K562 (cell line): ENCODE results near the gene KLHDC7B. TPM values are rescaled to one million over a fixed set of nuclear protein-coding genes. Genes with fewer than 3 reads are reported as not detected.

Source experiments
- ATAC-seq: fragments of 200-7000 bp; cut with Tn5 transposase; 3 replicates; pipeline ENCODE4 v1.9.1; 2020; ENCODE audit warnings: moderate library complexity
- BruUV-seq: library from RNA; stranded (reverse); fragments of 400-500 nt; replicated peaks from 2 replicates; lab custom pipeline; 2021; lab: Mats Ljungman, UMichigan
- CTCF ChIA-PET: fragments of 300-600 bp; formaldehyde crosslinking; extraction: SDS; loops from one replicate; lab custom pipeline; 2021; ENCODE audit warnings: low intra/inter-chr PET ratio; lab: Yijun Ruan, JAX
- POLR2A ChIA-PET: fragments of 300-600, 350-650 bp; sonication (Branson Sonifier 250); formaldehyde crosslinking; extraction: SDS; loops from one replicate; lab custom pipeline; 2021; ENCODE audit warnings: antibody characterized with exemption, inconsistent platforms; lab: Yijun Ruan, JAX
- DNase-seq, 4 experiments: peaks; one replicate each; pipeline versions ENCODE4 v3.0.0 to v3.0.0-alpha.2; 2011 to 2018; ENCODE audit warnings: low spot score in 3 of 4, mixed read lengths in 3 of 4; ENCODE audit errors: extremely low read depth in 1 of 4
- FAIRE-seq: peaks from 2 replicates; lab custom pipeline; 2011; peaks lifted over from hg19 to GRCh38; lab: Jason Lieb, UNC
- H2AFZ ChIP-seq: 2 replicates; pipeline ENCODE4 v1.6.0; 2011; ENCODE audit warnings: low read depth, low read length, control low read depth, inconsistent platforms
- H3K27ac ChIP-seq: fragments of 200-600 bp; 3 replicates; pipeline ENCODE4 v1.8.0; 2011; ENCODE audit warnings: low read depth, mild to moderate bottlenecking, control low read depth, inconsistent platforms, low read length, moderate library complexity, mixed read lengths; ENCODE audit errors: extremely low read depth
- H3K27me3 ChIP-seq, 2 experiments: fragments of 300-600 bp in 1 of 2; 2 replicates in 1 of 2; 3 replicates in 1 of 2; pipeline versions ENCODE4 v1.6.0 to v1.8.0; 2011; ENCODE audit warnings: inconsistent platforms in 2 of 2, low read length in 2 of 2, mild to moderate bottlenecking in 1 of 2, mixed read lengths in 1 of 2, moderate library complexity in 1 of 2; ENCODE audit not compliant: control insufficient read depth in 2 of 2, insufficient read depth in 2 of 2
- H3K36me3 ChIP-seq: fragments of 300-600 bp; 3 replicates; pipeline ENCODE4 v1.8.0; 2011; ENCODE audit warnings: mild to moderate bottlenecking, low read length, inconsistent platforms; ENCODE audit not compliant: control insufficient read depth, insufficient read depth
- H3K4me1 ChIP-seq, 2 experiments: fragments of 200-600 bp in 1 of 2; replicated peaks in 1 of 2; 2 replicates in 1 of 2; 3 replicates in 1 of 2; pipeline versions ENCODE4 v1.5.1 to v1.8.0; 2011; ENCODE audit warnings: inconsistent platforms in 2 of 2, low read length in 2 of 2, mild to moderate bottlenecking in 1 of 2, mixed read lengths in 1 of 2, moderate library complexity in 1 of 2; ENCODE audit not compliant: control insufficient read depth in 2 of 2, insufficient read depth in 2 of 2
- H3K4me2 ChIP-seq: 2 replicates; pipeline ENCODE4 v1.6.1; 2011; ENCODE audit warnings: low read length, control low read depth, inconsistent platforms, mixed read lengths; ENCODE audit not compliant: insufficient read depth
- H3K4me3 ChIP-seq: fragments of 200-600 bp; sonication (generic), shearing (Covaris generic); 2 replicates; pipeline ENCODE4 v1.5.1; 2016; ENCODE audit warnings: control low read depth, inconsistent platforms
- H3K79me2 ChIP-seq: fragments of 200-600 bp; 3 replicates; pipeline ENCODE4 v1.8.0; 2011; ENCODE audit warnings: low read length, inconsistent platforms; ENCODE audit not compliant: control insufficient read depth, insufficient read depth
- H3K9ac ChIP-seq, 2 experiments: 2 replicates each; pipeline versions ENCODE4 v1.6.0 to v1.6.1; 2011; ENCODE audit warnings: low read depth in 2 of 2, low read length in 2 of 2, control low read depth in 1 of 2, inconsistent platforms in 1 of 2, mild to moderate bottlenecking in 1 of 2, mixed read lengths in 1 of 2; ENCODE audit not compliant: insufficient read depth in 1 of 2
- H3K9me1 ChIP-seq: one replicate; pipeline ENCODE4 v1.6.0; 2011; ENCODE audit warnings: inconsistent platforms, mild to moderate bottlenecking, low read length, moderate library complexity; ENCODE audit not compliant: control insufficient read depth, insufficient read depth
- H3K9me3 ChIP-seq: replicated peaks from 2 replicates; pipeline ENCODE4 v1.5.1; 2011; ENCODE audit warnings: low read depth, low read length, inconsistent platforms; ENCODE audit not compliant: control insufficient read depth, insufficient read depth
- H4K20me1 ChIP-seq: replicated peaks from 2 replicates; pipeline ENCODE4 v1.6.1; 2011; ENCODE audit warnings: low read length, inconsistent platforms, mixed read lengths; ENCODE audit not compliant: control insufficient read depth, insufficient read depth
- BRCA1 ChIP-seq, 2 experiments: fragments of 450-650 bp in 1 of 2; sonication (generic) in 1 of 2; formaldehyde crosslinking in 1 of 2; IDR thresholded peaks; 2 replicates each; pipeline versions ENCODE4 v1.5.0 to v1.6.1; 2017 to 2020; ENCODE audit warnings: mild to moderate bottlenecking in 1 of 2, missing genetic modification reagents in 1 of 2
- MAFG ChIP-seq: fragments of 450-650 bp; conservative IDR thresholded peaks from 2 replicates; pipeline ENCODE4 v1.6.1; 2016; ENCODE audit warnings: missing genetic modification characterization, missing compliant biosample characterization
- MYNN ChIP-seq, 2 experiments: sonication (generic); formaldehyde crosslinking in 1 of 2; IDR thresholded peaks; 2 replicates each; pipeline versions ENCODE4 v1.5.0 to v1.6.1; 2016 to 2020; ENCODE audit warnings: antibody characterized with exemption in 1 of 2, missing genetic modification reagents in 1 of 2
- NR2F6 ChIP-seq: fragments of 450-650 bp; formaldehyde crosslinking; IDR thresholded peaks from 2 replicates; pipeline ENCODE4 v1.4.0; 2020; ENCODE audit warnings: mild to moderate bottlenecking
- PBX2 ChIP-seq, 2 experiments: IDR thresholded peaks in 1 of 2; conservative IDR thresholded peaks in 1 of 2; 2 replicates each; pipeline ENCODE4 v1.6.1; 2016; ENCODE audit warnings: low read depth in 2 of 2, mild to moderate bottlenecking in 1 of 2, missing compliant biosample characterization in 1 of 2, missing genetic modification characterization in 1 of 2, moderate library complexity in 1 of 2
- PKNOX1 ChIP-seq: fragments of 450-650 bp; IDR thresholded peaks from 2 replicates; pipeline ENCODE4 v1.6.1; 2016
- TCFL5 ChIP-seq: fragments of 250-450 bp; sonication (Bioruptor Pico); conservative IDR thresholded peaks from 2 replicates; pipeline ENCODE4 v1.6.1; 2021; ENCODE audit warnings: mild to moderate bottlenecking, moderate library complexity, matching md5 sums
- WGBS: fragments of 100-300 bp; shearing (Covaris generic); methylation state at CpG from one replicate; pipeline ENCODE4 v1.1.6; 2016; ENCODE audit warnings: low coverage, mixed read lengths; ENCODE audit not compliant: insufficient coverage; ENCODE audit errors: missing lambda C conversion rate; 5-methylcytosine and 5-hydroxymethylcytosine counted together
- in situ Hi-C: fragments of 300-500 bp; cut with MboI; formaldehyde crosslinking; loops from 4 replicates; pipeline ENCODE4 v1.15.0; 2018; ENCODE audit warnings: inconsistent platforms, mixed read lengths
- intact Hi-C: fragments of 100-400 bp; cut with micrococcal nuclease; formaldehyde crosslinking; loops from 2 replicates; pipeline ENCODE4 v1.14.2; 2022
- polyA plus RNA-seq, 8 experiments: library from polyadenylated mRNA; depleted of rRNA in 4 of 8; stranded (reverse) in 5 of 8; unstranded in 3 of 8; fragments of >200 nt; fragmentation: Nextera tagmentation in 2 of 8; fragmentation: Illumina TruSeq in 1 of 8; extraction: Ambion mirVana in 2 of 8; extraction: Trizol in 1 of 8; gene quantifications; 2 replicates each; pipeline versions ENCODE4 v1.2.1 to v1.2.3, GENCODE V29; 2011 to 2014; ENCODE audit warnings: inconsistent platforms in 1 of 8, missing spikeins in 1 of 8
- total RNA-seq, 7 experiments: library from RNA; depleted of rRNA in 6 of 7; stranded (reverse); fragments of >200 nt in 6 of 7; fragmentation: Illumina TruSeq in 2 of 7; extraction: Trizol in 2 of 7; gene quantifications; 2 replicates each; pipeline versions ENCODE4 v1.2.1 to v1.2.3, GENCODE V29; 2011 to 2021; ENCODE audit warnings: low replicate concordance in 1 of 7
- TF ChIP-seq, protein P1 (sequence below): IDR thresholded peaks from 3 replicates; pipeline ENCODE4 v1.6.1; 2011; ENCODE audit warnings: borderline replicate concordance, mild to moderate bottlenecking; ENCODE audit not compliant: insufficient read length, insufficient read depth

The KLHDC7B gene
- total and polyA plus RNA-seq, 9 of the 15 experiments (the other 6 are each of a cell fraction or from before 2014, with no cell fraction given): 0.04 to 0.22 (median 0.05) TPM; not detected in 4

DNA sequence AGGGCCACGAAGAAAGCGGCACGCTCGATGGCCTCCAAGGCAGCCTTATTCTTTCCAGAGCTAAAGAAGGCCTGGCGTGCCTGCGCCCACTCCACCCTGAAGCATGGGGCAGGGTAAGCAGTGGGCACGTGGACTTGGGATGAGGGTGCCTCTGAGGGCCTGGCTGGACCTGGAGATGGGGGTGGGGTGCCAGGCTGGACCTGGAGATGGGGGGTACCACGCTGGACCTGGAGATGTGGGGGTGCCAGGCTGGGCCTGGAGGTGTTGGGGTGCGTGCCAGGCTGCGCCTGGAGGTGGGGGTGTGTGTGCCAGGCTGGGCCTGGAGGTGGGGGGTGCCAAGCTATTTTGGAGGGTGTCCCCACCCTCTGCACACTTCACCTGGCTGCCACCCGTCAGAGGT is 27.3 kb downstream of the KLHDC7B start:
- Histone ChIP-seq H3K27ac (no peak overlapping the region), H4K20me1 (no peaks in the 10 kb centered on the region), H3K9me3 (no peaks in the 10 kb centered on the region), H3K4me1 (peaks cover 0 to 13% of the 10 kb centered on the region in 2 experiments; a peak in 3 of 5 replicates), H2AFZ (no peak overlapping the region), H3K9ac (no peak overlapping the region), H3K36me3 (no peaks in the 10 kb centered on the region)
- BruUV-seq: no TSS peak
- POLR2A ChIA-PET: interaction anchor here (0.8 kb wide), 1 partner anchor 22 kb away, joined by 3 read pairs; no protein-coding TSS in a partner anchor
- CTCF ChIA-PET: no interaction called here
- WGBS: 66% methylated on average over 8 of the region's 11 CpGs
- no peak for TF ChIP-seq NR2F6 (CRISPR knock-in tag)
- no peak for TF ChIP-seq TCFL5
- no peak for TF ChIP-seq PKNOX1
- no peak for TF ChIP-seq MYNN (IDR thresholded peaks at IDR 0.05)
- no peak for TF ChIP-seq MYNN (CRISPR knock-in tag; IDR thresholded peaks at IDR 0.05)
- TF ChIP-seq MAFG (tag): no peak
- TF ChIP-seq, protein P1, sequence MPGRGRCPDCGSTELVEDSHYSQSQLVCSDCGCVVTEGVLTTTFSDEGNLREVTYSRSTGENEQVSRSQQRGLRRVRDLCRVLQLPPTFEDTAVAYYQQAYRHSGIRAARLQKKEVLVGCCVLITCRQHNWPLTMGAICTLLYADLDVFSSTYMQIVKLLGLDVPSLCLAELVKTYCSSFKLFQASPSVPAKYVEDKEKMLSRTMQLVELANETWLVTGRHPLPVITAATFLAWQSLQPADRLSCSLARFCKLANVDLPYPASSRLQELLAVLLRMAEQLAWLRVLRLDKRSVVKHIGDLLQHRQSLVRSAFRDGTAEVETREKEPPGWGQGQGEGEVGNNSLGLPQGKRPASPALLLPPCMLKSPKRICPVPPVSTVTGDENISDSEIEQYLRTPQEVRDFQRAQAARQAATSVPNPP: no peak
- no peak for TF ChIP-seq BRCA1 (IDR thresholded peaks at IDR 0.05)
- no peak for TF ChIP-seq BRCA1 (CRISPR knock-in tag; IDR thresholded peaks at IDR 0.05)
- TF ChIP-seq PBX2 (CRISPR knock-in tag; IDR thresholded peaks at IDR 0.05; ENCODE audit: low read depth): no peak
- no peak for TF ChIP-seq PBX2 (tag; conservative IDR thresholded peaks at IDR 0.05; ENCODE audit: low read depth)
- TF ChIP-seq, all 486 proteins: peak for 0
- DNase-seq (no peak), ATAC-seq (no peak), FAIRE-seq (no peak)
- intact Hi-C loops (no loop called here), in situ Hi-C loops (no loop called here)
- H3K4me2 ChIP-seq: no peak overlapping the region
- no peaks in the 10 kb centered on the region for H3K27me3 ChIP-seq
- H3K9me1 ChIP-seq: no peaks in the 10 kb centered on the region
- H3K79me2 ChIP-seq: no peaks in the 10 kb centered on the region
- no peak overlapping the region for H3K4me3 ChIP-seq
